Ramos (cell line): Measurements from ENCODE around the gene PPTC7.
"Not testable (repeated sequence)": the region's sequence is repeated elsewhere in the genome, so short reads cannot be mapped to it uniquely, and the experiment has no call there.

ENCODE experiments used
- in situ Hi-C: fragments of 300-500 bp; cut with MboI; formaldehyde crosslinking; loops from one replicate; pipeline ENCODE4 v1.14.3; 2022; ENCODE audit warnings: low sequenced_read_pairs; ENCODE audit not compliant: unreplicated experiment

The PPTC7 gene

DNA sequence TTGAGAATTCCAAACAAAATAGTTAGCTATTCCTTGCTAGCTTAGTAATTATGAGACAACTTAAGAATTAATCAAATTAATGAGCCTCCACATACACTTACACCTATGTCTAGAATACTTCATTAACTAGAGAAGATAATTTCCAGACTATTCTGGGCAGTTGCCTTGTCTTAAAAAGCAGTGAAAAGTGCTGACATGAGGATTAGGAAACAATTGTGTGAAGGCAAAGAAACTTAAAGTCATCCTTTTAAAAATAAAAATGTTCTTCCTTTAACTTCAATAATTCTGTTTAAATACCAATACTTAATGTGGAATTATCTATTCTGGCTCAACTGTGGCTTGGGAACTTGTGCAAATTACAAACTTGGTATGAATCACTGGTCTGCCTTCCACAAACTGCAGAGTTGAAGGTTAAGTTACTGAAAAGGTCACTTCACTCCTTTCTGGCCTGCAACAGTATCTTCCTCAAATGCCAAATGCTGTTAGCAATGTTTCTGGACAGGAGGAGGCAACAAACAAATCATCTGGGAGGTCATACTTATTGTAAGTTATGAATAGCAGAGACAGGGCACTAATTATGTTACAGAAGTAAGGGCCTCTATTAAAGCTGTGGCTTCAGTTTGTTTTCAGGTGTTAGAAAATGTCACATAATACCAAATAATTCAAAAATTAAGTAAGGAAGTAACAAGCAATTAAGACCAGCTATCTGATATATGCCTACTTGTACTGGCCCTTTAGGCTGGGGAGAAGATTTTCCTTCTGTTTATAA, 19.2 kb downstream of the PPTC7 start:
- in situ Hi-C loops, result no loop called here

DNA sequence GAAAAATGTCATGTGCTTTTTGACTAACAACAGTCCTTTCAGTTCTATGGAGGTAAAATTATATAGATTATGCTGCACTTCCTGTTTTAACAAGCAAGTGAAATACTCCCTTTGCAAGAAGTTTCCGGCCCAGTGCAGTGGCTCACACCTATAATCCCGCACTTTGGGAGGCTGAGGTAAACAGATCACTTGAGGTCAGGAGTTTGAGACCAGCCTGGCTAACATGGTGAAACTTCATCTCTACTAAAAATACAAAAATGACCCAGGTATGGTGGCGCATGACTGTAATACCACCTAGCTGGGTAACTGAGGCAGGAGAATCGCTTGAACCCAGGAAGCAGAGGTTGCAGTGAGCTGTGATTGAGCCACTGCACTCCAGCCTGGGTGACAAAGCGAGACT, 20.7 kb downstream of the PPTC7 start:
- in situ Hi-C loops, result not testable (repeated sequence)

- in situ Hi-C loops, result no loop called here
Measured at GRCh38 chr12:110561471-110562201, 21.5 kb downstream of the PPTC7 start.

DNA sequence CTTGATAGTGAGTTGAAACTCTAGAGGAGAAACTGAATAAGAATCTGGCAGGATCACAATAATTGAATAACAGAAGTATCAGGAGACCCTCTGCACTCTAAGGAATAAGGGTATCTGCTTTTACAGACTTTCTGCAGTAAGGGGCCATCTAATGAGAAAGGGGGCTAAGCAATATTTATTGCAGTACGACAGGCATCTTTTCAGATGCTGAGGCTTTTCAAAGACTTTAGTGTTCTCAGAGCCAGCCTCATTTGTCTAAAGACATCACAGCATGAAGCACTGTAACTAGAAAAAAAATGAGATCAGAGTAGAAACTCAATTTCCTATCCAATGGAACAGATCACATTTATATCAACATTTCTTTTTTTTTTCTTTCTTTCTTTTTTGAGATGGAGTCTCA, 22.2 kb downstream of the PPTC7 start:
- in situ Hi-C loops, result no loop called here

GRCh38 chr12:110560048-110560447, 23.1 kb downstream of the PPTC7 start:
- in situ Hi-C loops, result no loop called here

GRCh38 chr12:110558945-110559344, 24.2 kb downstream of the PPTC7 start:
- in situ Hi-C loops, result not testable (repeated sequence)

- in situ Hi-C loops, result no loop called here
Measured at GRCh38 chr12:110557300-110557699, 25.8 kb downstream of the PPTC7 start.

- in situ Hi-C loops, result no loop called here
Measured at GRCh38 chr12:110556705-110557104, 26.4 kb downstream of the PPTC7 start.

GRCh38 chr12:110555577-110556406, 27.3 kb downstream of the PPTC7 start:
- in situ Hi-C loops, result no loop called here

GRCh38 chr12:110554184-110554583, 28.9 kb downstream of the PPTC7 start:
- in situ Hi-C loops, result no loop called here

DNA sequence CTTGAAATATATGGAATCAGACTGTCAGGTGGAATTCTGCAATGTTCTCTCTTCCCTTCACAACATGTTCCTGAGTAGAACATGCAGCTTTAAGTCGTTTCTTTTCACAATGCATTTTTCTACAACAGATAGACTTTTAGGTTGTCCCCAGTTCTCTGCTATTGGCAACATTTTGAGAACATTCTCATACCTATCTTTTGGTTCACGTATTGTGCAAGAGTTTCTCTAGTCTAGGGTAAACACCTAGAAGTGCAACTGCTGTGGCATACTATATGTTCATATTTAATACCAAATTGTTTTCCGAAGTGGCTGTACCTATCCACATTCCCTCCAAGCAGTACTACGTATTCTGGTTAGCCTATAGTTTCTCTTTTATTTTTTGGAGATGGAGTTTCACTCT, 32.1 kb downstream of the PPTC7 start:
- in situ Hi-C loops, result no loop called here

GRCh38 chr12:110549716-110550115, 33.4 kb downstream of the PPTC7 start:
- in situ Hi-C loops, result no loop called here

DNA sequence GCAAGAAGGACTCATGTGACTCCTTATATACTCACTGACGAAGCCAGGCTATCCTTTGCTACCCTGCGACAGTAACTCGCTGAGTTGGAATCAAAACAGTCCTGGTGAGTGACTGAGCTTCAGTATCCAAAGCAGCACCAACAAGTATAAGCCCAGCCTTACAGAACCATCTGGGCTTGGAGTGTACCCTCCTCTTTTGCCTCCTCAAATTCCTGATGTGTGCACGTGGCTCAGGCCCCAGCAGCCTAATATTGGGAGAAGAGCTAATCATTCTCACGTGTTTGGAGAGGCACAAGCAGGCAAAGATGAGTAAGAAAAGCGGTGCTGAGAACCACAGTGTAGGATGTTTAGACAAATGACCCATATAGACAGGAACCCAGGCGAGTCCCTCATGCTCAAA, 34.4 kb downstream of the PPTC7 start:
- in situ Hi-C loops, result no loop called here

GRCh38 chr12:110547090-110547489, 36.0 kb downstream of the PPTC7 start:
- in situ Hi-C loops, result no loop called here

GRCh38 chr12:110546339-110546738, 36.8 kb downstream of the PPTC7 start:
- in situ Hi-C loops, result no loop called here

GRCh38 chr12:110545812-110546211, 37.3 kb downstream of the PPTC7 start:
- in situ Hi-C loops, result no loop called here

DNA sequence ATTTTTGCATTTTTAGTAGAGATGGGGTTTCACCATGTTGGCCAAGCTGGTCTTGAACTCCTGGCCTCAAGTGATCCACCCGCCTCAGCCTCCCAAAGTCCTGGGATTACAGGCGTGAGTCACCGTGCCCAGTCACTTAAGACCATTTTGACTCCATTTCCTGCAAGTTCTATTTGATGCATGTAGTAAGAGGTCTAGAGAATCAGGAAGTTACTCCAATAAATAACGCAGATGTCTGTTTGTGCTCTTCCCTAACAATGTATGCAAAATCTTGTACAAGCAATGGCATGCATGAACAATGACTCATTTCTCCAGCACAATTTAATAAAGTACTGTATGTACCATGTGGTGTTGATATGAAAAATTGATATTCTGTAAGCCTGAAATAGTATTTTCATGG, 37.9 kb downstream of the PPTC7 start:
- in situ Hi-C loops, result not testable (repeated sequence)

DNA sequence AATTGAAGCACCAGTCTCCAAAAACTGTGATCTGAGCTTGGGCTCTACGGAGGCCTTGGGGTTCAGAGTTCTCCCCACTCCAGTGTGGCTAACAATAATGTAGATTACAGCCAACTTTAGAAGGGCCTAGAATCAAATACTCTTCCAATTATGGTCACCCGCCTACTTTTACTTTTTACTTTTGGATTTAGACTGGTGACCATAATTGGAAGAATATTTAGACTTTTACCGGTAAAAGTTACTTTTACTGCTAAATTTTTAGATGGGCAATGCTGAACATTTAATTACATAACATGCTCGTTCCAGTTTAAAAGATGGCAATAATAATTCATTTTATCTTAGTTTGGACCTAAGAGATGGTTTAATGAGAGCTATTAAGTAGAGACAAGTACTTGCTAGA, 39.2 kb downstream of the PPTC7 start:
- in situ Hi-C loops, result no loop called here

DNA sequence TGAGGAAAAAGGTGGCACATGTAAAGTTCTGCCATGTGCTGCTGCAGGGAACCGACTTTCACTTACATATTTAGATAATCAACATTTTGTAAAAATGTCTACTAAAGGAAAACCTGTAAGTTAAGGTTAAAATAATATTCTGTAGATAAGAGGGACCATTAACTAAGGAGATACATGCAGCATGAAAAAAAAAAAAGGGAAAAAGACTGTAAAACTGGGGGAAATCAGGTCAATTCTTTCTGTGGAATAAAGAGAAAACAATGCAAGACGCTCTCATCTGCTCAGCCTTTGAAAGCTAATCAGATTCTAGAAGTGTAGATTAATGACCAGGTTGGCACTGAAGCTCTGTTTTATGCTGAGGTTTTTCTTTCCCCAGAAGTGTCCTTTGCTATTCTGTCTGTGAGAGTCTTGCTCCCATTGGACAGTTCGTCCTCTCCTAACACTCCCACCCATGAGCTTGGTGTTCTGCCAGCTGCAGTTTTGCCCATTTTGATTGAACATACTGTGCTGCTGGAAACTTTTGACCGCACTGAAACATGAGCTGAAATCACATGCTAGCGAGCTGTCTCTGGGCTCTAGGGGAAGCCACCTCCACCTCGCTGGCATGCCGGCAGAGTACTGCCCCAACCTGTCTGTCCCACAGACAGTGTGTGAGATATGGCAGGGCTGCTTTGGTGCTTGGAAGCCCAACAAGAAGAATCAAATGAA, 39.7 kb downstream of the PPTC7 start:
- in situ Hi-C loops, result no loop called here

GRCh38 chr12:110540048-110540447, 43.1 kb downstream of the PPTC7 start:
- in situ Hi-C loops, result no loop called here
